HepG2 (cell line): ENCODE measurements around the gene CBX2. TPM values are rescaled to one million over a fixed set of nuclear protein-coding genes. Genes with fewer than 3 reads are reported as not detected.

Source experiments
- AGO1 ChIP-seq: fragments of 200-400 bp; formaldehyde crosslinking; IDR thresholded peaks from 2 replicates; pipeline ENCODE4 v1.6.1; 2017; ENCODE audit warnings: mild to moderate bottlenecking, low read depth, low read length, moderate library complexity; ENCODE audit not compliant: poor library complexity, severe bottlenecking
- ASH2L ChIP-seq: fragments of 300-600, 200-600 bp; sonication (generic); IDR thresholded peaks from 2 replicates; pipeline ENCODE4 v1.7.0; 2017; ENCODE audit warnings: low read depth, mild to moderate bottlenecking, moderate library complexity, mixed read lengths, low read length; ENCODE audit not compliant: insufficient read length
- BCL6 ChIP-seq: IDR thresholded peaks from 2 replicates; pipeline ENCODE4 v1.6.1; 2016; ENCODE audit warnings: missing genetic modification reagents, missing compliant biosample characterization
- CHCHD3 ChIP-seq: sonication (generic); formaldehyde crosslinking; IDR thresholded peaks from 2 replicates; pipeline ENCODE4 v1.8.0; 2022; ENCODE audit warnings: mild to moderate bottlenecking, missing genetic modification reagents, moderate library complexity
- ELF4 ChIP-seq: sonication (generic); formaldehyde crosslinking; IDR thresholded peaks from 2 replicates; pipeline ENCODE4 v1.5.0; 2020; ENCODE audit warnings: missing genetic modification reagents, mild to moderate bottlenecking, moderate library complexity, borderline replicate concordance
- EZH2 ChIP-seq: conservative IDR thresholded peaks from 2 replicates; pipeline ENCODE4 v1.6.1; 2012; ENCODE audit warnings: mild to moderate bottlenecking, low read depth, low read length, moderate library complexity
- FOXK1 ChIP-seq: sonication (generic); formaldehyde crosslinking; IDR thresholded peaks from 2 replicates; pipeline ENCODE4 v1.4.0; 2020; ENCODE audit warnings: low read depth, missing genetic modification reagents, borderline replicate concordance
- GABPA ChIP-seq, 2 experiments: IDR thresholded peaks; 2 replicates each; pipeline ENCODE4 v1.6.1; 2011 to 2016; ENCODE audit warnings: low read depth in 2 of 2, low read length in 1 of 2, missing biosample characterization in 1 of 2, missing genetic modification characterization in 1 of 2
- HNRNPLL ChIP-seq: fragments of 200-400 bp; formaldehyde crosslinking; IDR thresholded peaks from 2 replicates; pipeline ENCODE4 v1.6.1; 2017; ENCODE audit warnings: mild to moderate bottlenecking, low read depth, low read length; ENCODE audit not compliant: poor library complexity, severe bottlenecking
- MTA1 ChIP-seq: sonication (generic); formaldehyde crosslinking; IDR thresholded peaks from 2 replicates; pipeline ENCODE4 v1.4.0; 2020; ENCODE audit warnings: missing genetic modification reagents, mild to moderate bottlenecking, borderline replicate concordance
- MYNN ChIP-seq: sonication (generic); formaldehyde crosslinking; IDR thresholded peaks from 2 replicates; pipeline ENCODE4 v1.4.0; 2020; ENCODE audit warnings: mild to moderate bottlenecking, low read depth, missing genetic modification reagents
- NFE2 ChIP-seq: sonication (generic); formaldehyde crosslinking; IDR thresholded peaks from 2 replicates; pipeline ENCODE4 v1.4.0; 2020; ENCODE audit warnings: missing genetic modification reagents
- SOX5 ChIP-seq: IDR thresholded peaks from 2 replicates; pipeline ENCODE4 v1.6.1; 2016; ENCODE audit warnings: borderline replicate concordance
- SP140L ChIP-seq: sonication (generic); formaldehyde crosslinking; IDR thresholded peaks from 2 replicates; pipeline ENCODE4 v1.4.0; 2020; ENCODE audit warnings: missing genetic modification reagents, borderline replicate concordance
- SUZ12 ChIP-seq: fragments of 150-350 bp; IDR thresholded peaks from 2 replicates; pipeline ENCODE4 v1.6.1; 2014; ENCODE audit warnings: low read depth, low read length
- TOE1 ChIP-seq: sonication (generic); formaldehyde crosslinking; IDR thresholded peaks from 2 replicates; pipeline ENCODE4 v1.4.0; 2020; ENCODE audit warnings: mild to moderate bottlenecking, missing genetic modification reagents
- YY1 ChIP-seq: IDR thresholded peaks from 2 replicates; pipeline ENCODE4 v1.6.1; 2011; ENCODE audit warnings: low read length, low read depth, moderate library complexity, mild to moderate bottlenecking; ENCODE audit not compliant: insufficient read depth, insufficient replicate concordance
- ZKSCAN1 ChIP-seq: fragments of 150-350 bp; IDR thresholded peaks from 2 replicates; pipeline ENCODE4 v1.6.1; 2014; ENCODE audit warnings: low read length
- ZMYM3 ChIP-seq: sonication (generic); formaldehyde crosslinking; IDR thresholded peaks from 2 replicates; pipeline ENCODE4 v1.5.1; 2020; ENCODE audit warnings: mild to moderate bottlenecking, missing genetic modification reagents
- ZNF230 ChIP-seq: sonication (generic); formaldehyde crosslinking; IDR thresholded peaks from 2 replicates; pipeline ENCODE4 v1.4.0; 2020; ENCODE audit warnings: mild to moderate bottlenecking, missing genetic modification reagents
- ZNF251 ChIP-seq: sonication (generic); formaldehyde crosslinking; IDR thresholded peaks from 2 replicates; pipeline ENCODE4 v1.9.0; 2021; ENCODE audit warnings: mild to moderate bottlenecking, missing genetic modification reagents
- ZNF326 ChIP-seq: sonication (generic); formaldehyde crosslinking; IDR thresholded peaks from 2 replicates; pipeline ENCODE4 v1.4.0; 2020; ENCODE audit warnings: missing genetic modification reagents, borderline replicate concordance
- ZSCAN12 ChIP-seq: sonication (generic); formaldehyde crosslinking; IDR thresholded peaks from 2 replicates; pipeline ENCODE4 v1.9.0; 2021; ENCODE audit warnings: mild to moderate bottlenecking, missing genetic modification reagents
- polyA plus RNA-seq, 8 experiments: library from polyadenylated mRNA; depleted of rRNA in 3 of 8; stranded (reverse) in 7 of 8; unstranded in 1 of 8; fragments of >200 nt; fragmentation: Illumina TruSeq in 4 of 8; extraction: Trizol in 4 of 8; gene quantifications; 2 replicates each; pipeline versions ENCODE4 v1.2.1 to v1.2.3, GENCODE V29; 2011 to 2016; ENCODE audit warnings: low read depth in 4 of 8, missing spikeins in 1 of 8, mixed read lengths in 1 of 8; ENCODE audit not compliant: insufficient read depth in 1 of 8
- total RNA-seq, 5 experiments: library from RNA; depleted of rRNA; stranded (reverse); fragments of >200 nt; fragmentation: Illumina TruSeq; extraction: Trizol; gene quantifications; 2 replicates each; pipeline ENCODE4 v1.2.3, GENCODE V29; 2016; ENCODE audit warnings: low read depth in 1 of 5
- TF ChIP-seq, protein P1 (sequence below): sonication (generic); formaldehyde crosslinking; IDR thresholded peaks from 2 replicates; pipeline ENCODE4 v1.5.0; 2020; ENCODE audit warnings: mild to moderate bottlenecking, missing genetic modification reagents
- TF ChIP-seq, protein P2 (sequence below): sonication (generic); formaldehyde crosslinking; IDR thresholded peaks from 2 replicates; pipeline ENCODE4 v1.4.0; 2020; ENCODE audit warnings: missing genetic modification reagents
- TF ChIP-seq, protein P3 (sequence below): sonication (generic); formaldehyde crosslinking; IDR thresholded peaks from 2 replicates; pipeline ENCODE4 v1.4.0; 2020; ENCODE audit warnings: mild to moderate bottlenecking, low read depth, missing genetic modification reagents

Gene CBX2
- total and polyA plus RNA-seq, 2 of the 13 experiments (the other 11 are each of a cell fraction or from before 2014, with no cell fraction given) = 14.5 to 31.1 TPM

DNA sequence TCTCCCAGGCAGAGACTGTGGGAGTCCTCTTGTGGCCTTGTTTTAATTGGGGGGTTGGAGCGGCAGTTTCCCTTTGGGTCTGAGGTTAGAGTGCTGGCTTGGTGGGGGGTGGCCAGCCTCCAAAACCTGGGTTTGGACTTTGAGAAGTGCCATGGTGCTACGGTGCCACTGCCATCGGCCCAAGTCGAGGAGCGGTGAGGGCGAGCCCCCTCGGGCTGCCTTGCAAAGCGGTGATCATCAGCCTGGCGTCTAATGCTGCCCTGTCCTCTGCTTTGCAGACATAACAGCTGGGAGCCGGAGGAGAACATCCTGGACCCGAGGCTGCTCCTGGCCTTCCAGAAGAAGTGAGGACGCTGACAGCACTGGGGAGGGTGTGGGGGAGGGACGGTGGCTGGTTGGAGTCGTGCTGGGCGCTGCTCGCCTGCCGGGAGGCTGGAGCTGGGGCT lies 1.2 kb downstream of the CBX2 start (continued):
- TF ChIP-seq, protein P1, sequence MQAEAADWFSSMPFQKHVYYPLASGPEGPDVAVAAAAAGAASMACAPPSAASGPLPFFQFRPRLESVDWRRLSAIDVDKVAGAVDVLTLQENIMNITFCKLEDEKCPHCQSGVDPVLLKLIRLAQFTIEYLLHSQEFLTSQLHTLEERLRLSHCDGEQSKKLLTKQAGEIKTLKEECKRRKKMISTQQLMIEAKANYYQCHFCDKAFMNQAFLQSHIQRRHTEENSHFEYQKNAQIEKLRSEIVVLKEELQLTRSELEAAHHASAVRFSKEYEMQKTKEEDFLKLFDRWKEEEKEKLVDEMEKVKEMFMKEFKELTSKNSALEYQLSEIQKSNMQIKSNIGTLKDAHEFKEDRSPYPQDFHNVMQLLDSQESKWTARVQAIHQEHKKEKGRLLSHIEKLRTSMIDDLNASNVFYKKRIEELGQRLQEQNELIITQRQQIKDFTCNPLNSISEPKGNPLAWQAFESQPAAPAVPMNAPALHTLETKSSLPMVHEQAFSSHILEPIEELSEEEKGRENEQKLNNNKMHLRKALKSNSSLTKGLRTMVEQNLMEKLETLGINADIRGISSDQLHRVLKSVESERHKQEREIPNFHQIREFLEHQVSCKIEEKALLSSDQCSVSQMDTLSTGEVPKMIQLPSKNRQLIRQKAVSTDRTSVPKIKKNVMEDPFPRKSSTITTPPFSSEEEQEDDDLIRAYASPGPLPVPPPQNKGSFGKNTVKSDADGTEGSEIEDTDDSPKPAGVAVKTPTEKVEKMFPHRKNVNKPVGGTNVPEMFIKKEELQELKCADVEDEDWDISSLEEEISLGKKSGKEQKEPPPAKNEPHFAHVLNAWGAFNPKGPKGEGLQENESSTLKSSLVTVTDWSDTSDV (CRISPR knock-in tag) = peak; percentile 35; the same call in 1 of the 2 replicates
- TF ChIP-seq AGO1 (peak; percentile 17), NFE2 (CRISPR knock-in tag) (no peak), ZMYM3 (CRISPR knock-in tag) (no peak), MYNN (no peak), ZNF251 (no peak), SOX5 (CRISPR knock-in tag) (no peak), ELF4 (no peak), SUZ12 (no peak), SP140L (no peak), TOE1 (CRISPR knock-in tag) (no peak), ZKSCAN1 (no peak), ZNF230 (no peak), ASH2L (no peak), EZH2 (no peak), BCL6 (CRISPR knock-in tag) (no peak), FOXK1 (CRISPR knock-in tag) (no peak), CHCHD3 (CRISPR knock-in tag) (no peak), ZSCAN12 (CRISPR knock-in tag) (no peak), HNRNPLL (no peak), GABPA (IDR thresholded peaks at IDR 0.05; ENCODE audit: low read depth, low read length) (no peak), GABPA (CRISPR knock-in tag; IDR thresholded peaks at IDR 0.05; ENCODE audit: low read depth) (no peak), ZNF326 (no peak), MTA1 (no peak), YY1 (no peak)
- TF ChIP-seq, protein P2, sequence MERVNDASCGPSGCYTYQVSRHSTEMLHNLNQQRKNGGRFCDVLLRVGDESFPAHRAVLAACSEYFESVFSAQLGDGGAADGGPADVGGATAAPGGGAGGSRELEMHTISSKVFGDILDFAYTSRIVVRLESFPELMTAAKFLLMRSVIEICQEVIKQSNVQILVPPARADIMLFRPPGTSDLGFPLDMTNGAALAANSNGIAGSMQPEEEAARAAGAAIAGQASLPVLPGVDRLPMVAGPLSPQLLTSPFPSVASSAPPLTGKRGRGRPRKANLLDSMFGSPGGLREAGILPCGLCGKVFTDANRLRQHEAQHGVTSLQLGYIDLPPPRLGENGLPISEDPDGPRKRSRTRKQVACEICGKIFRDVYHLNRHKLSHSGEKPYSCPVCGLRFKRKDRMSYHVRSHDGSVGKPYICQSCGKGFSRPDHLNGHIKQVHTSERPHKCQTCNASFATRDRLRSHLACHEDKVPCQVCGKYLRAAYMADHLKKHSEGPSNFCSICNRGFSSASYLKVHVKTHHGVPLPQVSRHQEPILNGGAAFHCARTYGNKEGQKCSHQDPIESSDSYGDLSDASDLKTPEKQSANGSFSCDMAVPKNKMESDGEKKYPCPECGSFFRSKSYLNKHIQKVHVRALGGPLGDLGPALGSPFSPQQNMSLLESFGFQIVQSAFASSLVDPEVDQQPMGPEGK (CRISPR knock-in tag) = no peak
- TF ChIP-seq, protein P3, sequence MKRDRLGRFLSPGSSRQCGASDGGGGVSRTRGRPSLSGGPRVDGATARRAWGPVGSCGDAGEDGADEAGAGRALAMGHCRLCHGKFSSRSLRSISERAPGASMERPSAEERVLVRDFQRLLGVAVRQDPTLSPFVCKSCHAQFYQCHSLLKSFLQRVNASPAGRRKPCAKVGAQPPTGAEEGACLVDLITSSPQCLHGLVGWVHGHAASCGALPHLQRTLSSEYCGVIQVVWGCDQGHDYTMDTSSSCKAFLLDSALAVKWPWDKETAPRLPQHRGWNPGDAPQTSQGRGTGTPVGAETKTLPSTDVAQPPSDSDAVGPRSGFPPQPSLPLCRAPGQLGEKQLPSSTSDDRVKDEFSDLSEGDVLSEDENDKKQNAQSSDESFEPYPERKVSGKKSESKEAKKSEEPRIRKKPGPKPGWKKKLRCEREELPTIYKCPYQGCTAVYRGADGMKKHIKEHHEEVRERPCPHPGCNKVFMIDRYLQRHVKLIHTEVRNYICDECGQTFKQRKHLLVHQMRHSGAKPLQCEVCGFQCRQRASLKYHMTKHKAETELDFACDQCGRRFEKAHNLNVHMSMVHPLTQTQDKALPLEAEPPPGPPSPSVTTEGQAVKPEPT (CRISPR knock-in tag) = no peak
